ENCODE measurements around the gene CDCA7L. TPM values are rescaled to one million over a fixed set of nuclear protein-coding genes. Genes with fewer than 3 reads are reported as not detected.
"Not testable (repeated sequence)": the region's sequence is repeated elsewhere in the genome, so short reads cannot be mapped to it uniquely, and the experiment has no call there.

Gene CDCA7L
- total and polyA plus RNA-seq, 2 of the 13 experiments (the other 11 are each of a cell fraction or from before 2014, with no cell fraction given) = 2.7 to 4.2 TPM

- BruUV-seq (replicated peaks) = no TSS peak
- FAIRE-seq (no peak), ATAC-seq (no peak), DNase-seq (ENCODE audit: low spot score) (no peak)
- H3K9ac ChIP-seq (ENCODE audit: insufficient read depth, low read depth, low read length) = no peak overlapping the region
- H3K27ac ChIP-seq (ENCODE audit: extremely low read length, insufficient read depth, low read length) = no peak overlapping the region
- POLR2A ChIA-PET = no interaction called here
- CTCF ChIA-PET (ENCODE audit: low intra/inter-chr PET ratio, low total read pairs) = no interaction called here
- H3K9me3 ChIP-seq (ENCODE audit: low read length) = no peaks in the 10 kb centered on the region
- TF ChIP-seq YY1 (IDR thresholded peaks at IDR 0.05; ENCODE audit: insufficient read depth, insufficient replicate concordance, low read depth, low read length) (no peak), NONO (IDR thresholded peaks at IDR 0.05) (no peak), NONO (CRISPR knock-in tag; conservative IDR thresholded peaks at IDR 0.05) (no peak), REPIN1 (CRISPR knock-in tag; IDR thresholded peaks at IDR 0.05; ENCODE audit: borderline replicate concordance, low read depth) (no peak), FOXC1 (CRISPR knock-in tag; IDR thresholded peaks at IDR 0.05; ENCODE audit: borderline replicate concordance) (no peak)
- no peaks in the 10 kb centered on the region for H3K4me1 ChIP-seq (ENCODE audit: insufficient read depth, low read length)
- no peak overlapping the region for H3K4me2 ChIP-seq (ENCODE audit: low read depth, low read length)
- no peaks in the 10 kb centered on the region for H3K36me3 ChIP-seq (replicated peaks in 1 of 2; ENCODE audit: control insufficient read depth in 1 of 2, insufficient read depth in 2 of 2, low read length in 2 of 2)
- no peak overlapping the region for H3K4me3 ChIP-seq (replicated peaks in 1 of 3; ENCODE audit: insufficient read depth in 1 of 3, low read depth in 2 of 3, low read length in 3 of 3)
- H4K20me1 ChIP-seq (ENCODE audit: insufficient read depth, low read length) = no peaks in the 10 kb centered on the region
- no peaks in the 10 kb centered on the region for H3K79me2 ChIP-seq (ENCODE audit: insufficient read depth, low read length)
- H2AFZ ChIP-seq (ENCODE audit: low read length) = no peak overlapping the region
- intact Hi-C loops (cut with micrococcal nuclease; ENCODE audit: unreplicated experiment) (no loop called here), in situ Hi-C loops (cut with HindIII; ENCODE audit: extremely low pct_ligation_motif_present, low pct_unique_long_range_greater_than_20kb) (no loop called here)
- 52% methylated on average over 5 of the region's 7 CpGs for WGBS (ENCODE audit: low lambda C conversion rate)
- H3K27me3 ChIP-seq (ENCODE audit: control insufficient read depth in 1 of 2, insufficient read depth in 2 of 2, low read length in 2 of 2) = 0 out of 5 replicates have a peak, but pooled peaks cover 0 to 3% of the 10 kb centered on the region in 2 experiments
Observed at GRCh38 chr7:21884496-21884895, 61.2 kb downstream of the CDCA7L start.

- H3K36me3 ChIP-seq (replicated peaks in 1 of 2; ENCODE audit: control insufficient read depth in 1 of 2, insufficient read depth in 2 of 2, low read length in 2 of 2); H2AFZ ChIP-seq (ENCODE audit: low read length); BruUV-seq (replicated peaks); H3K4me1 ChIP-seq (ENCODE audit: insufficient read depth, low read length); H3K27ac ChIP-seq (ENCODE audit: extremely low read length, insufficient read depth, low read length); H3K9me3 ChIP-seq (ENCODE audit: low read length); H3K4me3 ChIP-seq (replicated peaks in 1 of 3; ENCODE audit: insufficient read depth in 1 of 3, low read depth in 2 of 3, low read length in 3 of 3); H3K27me3 ChIP-seq (ENCODE audit: control insufficient read depth in 1 of 2, insufficient read depth in 2 of 2, low read length in 2 of 2); H3K4me2 ChIP-seq (ENCODE audit: low read depth, low read length); FAIRE-seq; in situ Hi-C loops (cut with HindIII; ENCODE audit: extremely low pct_ligation_motif_present, low pct_unique_long_range_greater_than_20kb); CTCF ChIA-PET (ENCODE audit: low intra/inter-chr PET ratio, low total read pairs); POLR2A ChIA-PET; DNase-seq (ENCODE audit: low spot score); H3K9ac ChIP-seq (ENCODE audit: insufficient read depth, low read depth, low read length); H4K20me1 ChIP-seq (ENCODE audit: insufficient read depth, low read length); H3K79me2 ChIP-seq (ENCODE audit: insufficient read depth, low read length); intact Hi-C loops (cut with micrococcal nuclease; ENCODE audit: unreplicated experiment); ATAC-seq: not testable (repeated sequence)
- 0% methylated on average over 1 of the region's 2 CpGs for WGBS (ENCODE audit: low lambda C conversion rate)
Observed at GRCh38 chr7:21883501-21883900, 62.2 kb downstream of the CDCA7L start.
